Measurements from ENCODE around the gene RDX. TPM values are rescaled to one million over a fixed set of nuclear protein-coding genes. Genes with fewer than 3 reads are reported as not detected.

Gene RDX
- total and polyA plus RNA-seq, 2 of the 8 experiments (the other 6 are each of a cell fraction or from before 2014, with no cell fraction given): 27.4 to 100 TPM

DNA sequence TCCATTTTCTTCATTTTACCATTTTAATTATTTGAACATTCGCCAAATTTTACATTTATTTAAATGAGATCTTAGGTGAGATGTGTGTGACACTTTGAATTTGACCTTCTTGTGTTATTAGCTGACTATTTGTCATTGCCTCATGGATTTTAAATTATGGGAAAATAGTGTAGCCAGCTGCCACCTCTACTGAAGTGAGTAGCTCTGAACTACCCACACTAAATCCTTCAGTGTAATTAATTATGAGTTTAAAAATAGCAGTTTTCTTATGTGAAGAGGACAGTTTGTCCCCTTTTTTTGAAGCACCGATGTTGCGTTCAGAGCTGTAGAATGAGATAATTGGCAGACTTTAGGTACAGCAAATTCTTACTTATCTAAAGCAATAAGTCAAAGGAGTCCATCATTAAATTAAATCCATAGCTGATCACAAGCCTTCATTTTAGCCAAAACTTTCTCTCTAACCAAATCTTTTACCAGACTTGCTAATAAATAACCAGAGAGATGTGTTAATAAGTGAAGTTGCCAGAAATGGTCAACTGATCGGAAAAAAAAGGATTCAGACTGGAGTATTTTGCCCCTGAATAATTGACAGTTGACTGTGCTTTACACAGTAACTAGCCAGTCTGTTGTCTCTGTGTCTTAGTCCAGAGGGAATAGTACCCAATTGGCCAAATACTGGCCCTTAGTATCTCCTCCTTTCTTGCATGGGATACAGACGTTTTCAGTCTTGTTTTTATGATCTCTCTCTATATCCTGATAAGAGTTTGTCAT, 128.2 kb downstream of the RDX start (continued):
- TF ChIP-seq JUN (IDR thresholded peaks at IDR 0.05; ENCODE audit: low read depth, low read length): no peak
- no peak for TF ChIP-seq RNF2 (IDR thresholded peaks at IDR 0.05; ENCODE audit: borderline replicate concordance, low read depth, low read length, missing control alignments, poor library complexity, severe bottlenecking)
- TF ChIP-seq CBX5 (IDR thresholded peaks at IDR 0.05; ENCODE audit: low read depth, low read length): no peak
- TF ChIP-seq SIX5 (IDR thresholded peaks at IDR 0.05; ENCODE audit: low read depth, low read length): no peak
- no peak for TF ChIP-seq NRF1 (IDR thresholded peaks at IDR 0.05; ENCODE audit: low read depth, low read length)
- TF ChIP-seq TEAD4 (IDR thresholded peaks at IDR 0.05; ENCODE audit: low read depth, low read length): no peak

Data from H1 (cell line).